A204.1 (cell line): ENCODE data around the gene ZKSCAN3.
"Not testable (repeated sequence)": the region's sequence is repeated elsewhere in the genome, so short reads cannot be mapped to it uniquely, and the experiment has no call there.

ENCODE experiments used
- FAIRE-seq: peaks from 2 replicates; lab custom pipeline; 2012; peaks lifted over from hg19 to GRCh38; lab: Jason Lieb, UNC

ZKSCAN3 gene

DNA sequence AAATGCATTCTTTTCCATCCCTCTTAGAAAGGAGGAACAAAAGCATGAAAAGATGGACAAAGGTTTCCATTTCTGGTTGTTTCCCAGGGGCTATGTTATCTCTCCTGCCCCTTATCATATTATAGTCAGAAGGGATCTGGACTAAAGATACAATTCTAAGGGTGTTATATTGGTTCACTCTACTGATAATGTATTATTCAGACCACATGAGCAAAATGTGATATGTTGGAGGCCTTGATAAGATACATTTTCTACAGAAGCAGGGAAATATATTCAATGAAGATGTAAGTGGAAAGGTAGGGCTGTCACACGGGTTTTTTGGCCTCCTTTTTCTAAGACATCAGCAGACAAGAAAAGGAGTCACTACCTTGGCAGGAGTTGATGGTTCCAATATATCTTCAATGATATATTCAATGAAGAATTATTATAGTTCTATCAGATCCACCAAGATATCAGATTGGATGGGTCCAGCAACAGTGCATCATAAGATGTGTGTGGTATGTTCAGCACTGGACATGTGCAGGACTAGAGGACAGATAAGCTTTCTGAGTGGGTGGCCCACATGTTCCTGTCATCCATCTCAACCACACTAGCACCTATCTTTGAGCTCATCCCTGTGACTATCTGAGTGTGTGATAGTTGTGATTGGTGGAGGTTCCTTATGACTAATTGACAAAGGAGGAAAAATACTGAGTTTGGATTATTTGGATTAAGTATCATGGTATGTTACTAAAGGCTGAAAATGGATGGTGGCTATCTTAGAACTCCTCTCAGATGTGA, 5.7 kb upstream of the ZKSCAN3 start:
- FAIRE-seq = no peak

DNA sequence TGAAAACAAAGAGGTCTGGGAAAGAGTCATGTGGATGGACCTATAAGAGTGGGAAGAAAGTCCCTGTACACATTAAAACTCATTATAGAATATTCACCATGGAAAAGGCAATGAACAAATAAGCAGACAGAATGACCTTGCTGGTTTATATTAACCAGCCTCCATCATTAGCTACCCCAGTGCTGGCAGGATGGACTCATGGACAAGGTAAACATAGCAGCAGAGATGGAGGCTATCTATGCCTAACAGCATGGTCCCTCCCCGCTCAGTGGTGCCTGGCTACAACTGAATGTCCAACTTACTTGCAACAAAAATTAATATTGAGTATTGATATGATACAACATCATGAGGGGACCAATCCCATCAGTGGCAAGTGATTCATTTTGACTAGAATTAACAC, 4.5 kb upstream of the ZKSCAN3 start:
- FAIRE-seq = no peak

DNA sequence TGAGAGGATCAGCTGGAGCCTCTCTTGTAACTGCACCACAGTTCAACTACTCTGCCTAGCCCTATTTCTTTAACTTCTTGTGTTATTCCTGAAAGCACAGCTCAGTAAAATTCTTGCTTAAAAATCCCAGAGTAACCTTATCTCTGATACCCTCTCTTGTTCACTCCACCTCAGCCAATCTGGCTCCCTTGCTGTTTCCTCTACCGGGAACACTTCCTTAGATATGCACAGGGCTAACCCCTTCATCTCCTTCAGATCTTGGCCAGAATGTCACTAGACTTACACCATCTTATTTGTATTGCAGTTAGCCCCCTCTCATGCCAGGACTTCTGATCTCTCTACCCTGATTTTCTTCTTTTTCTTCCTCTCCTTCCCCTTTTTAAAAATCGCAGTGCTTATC, 2.6 kb upstream of the ZKSCAN3 start:
- no peak for FAIRE-seq

DNA sequence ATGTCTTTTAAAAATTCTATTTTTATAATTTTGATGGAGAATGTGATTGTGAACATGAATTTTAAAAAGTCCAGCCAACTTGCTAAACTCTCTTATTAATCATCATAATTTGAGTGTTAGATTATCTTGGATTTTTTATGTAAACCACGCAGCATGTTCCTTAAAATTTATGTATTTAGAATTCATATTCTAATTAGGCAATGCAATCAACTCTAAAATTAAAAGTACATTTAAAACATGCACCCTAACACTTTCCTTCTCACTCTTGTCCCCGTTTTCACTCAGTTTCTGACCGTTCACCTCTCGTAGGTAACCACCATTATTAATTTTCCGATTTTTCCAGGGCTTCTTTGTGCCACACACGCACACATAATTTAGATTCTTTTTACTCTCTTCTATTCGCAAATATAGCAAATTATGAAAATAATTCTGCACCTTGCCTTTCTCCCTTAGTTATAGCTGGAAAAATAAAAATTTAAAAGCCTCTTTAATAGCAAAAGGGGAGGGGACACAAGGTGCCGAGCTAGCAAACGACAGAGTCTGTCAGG, 329 bp upstream of the ZKSCAN3 start:
- no peak for FAIRE-seq

DNA sequence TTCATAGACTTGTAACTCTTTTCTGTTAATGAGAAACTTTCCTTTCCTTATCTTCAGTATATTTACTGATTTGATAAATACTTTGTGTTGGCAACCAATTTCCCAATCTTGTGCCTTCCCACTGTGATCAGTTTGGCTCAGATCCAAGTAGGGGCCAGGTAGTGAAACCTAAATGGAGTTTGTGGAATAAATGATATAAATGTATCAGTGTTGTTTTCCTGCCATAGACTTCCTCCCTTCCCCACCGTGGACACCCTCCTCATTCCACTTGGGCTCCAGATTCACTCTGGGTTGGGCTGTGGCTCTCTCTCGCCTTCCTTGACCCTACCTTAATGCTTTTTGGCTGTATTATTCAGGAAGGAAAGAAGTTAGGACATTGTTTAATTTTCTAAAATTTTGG, 1.3 kb downstream of the ZKSCAN3 start:
- FAIRE-seq = no peak

DNA sequence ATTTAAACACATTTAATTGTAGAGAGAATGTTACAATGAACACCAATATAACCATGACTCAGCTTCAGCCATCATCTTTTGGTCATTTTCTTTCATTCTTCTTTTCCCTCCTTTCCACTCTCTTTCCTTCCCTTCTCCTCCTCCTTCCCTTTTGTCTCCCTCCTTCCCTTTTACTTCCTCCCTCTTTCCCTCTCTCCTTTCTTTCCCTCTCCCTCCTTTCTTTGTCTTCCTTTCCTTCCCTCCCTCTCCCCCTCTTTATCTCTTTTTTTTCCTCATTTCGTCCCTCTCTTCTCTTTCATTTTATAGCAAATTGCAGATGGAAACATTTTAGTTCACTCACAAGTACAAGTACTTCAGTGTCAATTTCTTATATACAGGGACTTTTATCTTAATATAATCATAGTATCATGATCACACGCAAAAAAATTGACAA, 1.8 kb downstream of the ZKSCAN3 start:
- FAIRE-seq = no peak

DNA sequence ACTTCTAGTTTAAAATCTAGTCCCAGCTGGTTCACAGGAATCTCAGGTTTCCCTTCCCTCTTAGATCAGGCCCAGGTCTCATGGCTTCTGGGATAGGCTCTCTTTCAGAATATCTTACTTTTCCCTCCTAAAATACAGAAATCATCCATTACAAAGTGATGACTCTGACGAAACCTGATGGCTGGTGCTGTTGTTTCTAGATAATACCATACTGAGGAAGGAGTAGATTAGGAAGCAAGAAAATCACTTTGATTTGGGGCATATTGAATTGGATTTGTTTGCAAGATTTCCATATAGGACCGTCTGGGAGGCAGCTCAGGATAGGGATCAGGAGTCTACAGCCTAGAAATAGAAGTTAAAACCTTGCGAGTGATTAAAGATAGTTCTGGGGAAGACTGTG, 3.6 kb downstream of the ZKSCAN3 start:
- no peak for FAIRE-seq

DNA sequence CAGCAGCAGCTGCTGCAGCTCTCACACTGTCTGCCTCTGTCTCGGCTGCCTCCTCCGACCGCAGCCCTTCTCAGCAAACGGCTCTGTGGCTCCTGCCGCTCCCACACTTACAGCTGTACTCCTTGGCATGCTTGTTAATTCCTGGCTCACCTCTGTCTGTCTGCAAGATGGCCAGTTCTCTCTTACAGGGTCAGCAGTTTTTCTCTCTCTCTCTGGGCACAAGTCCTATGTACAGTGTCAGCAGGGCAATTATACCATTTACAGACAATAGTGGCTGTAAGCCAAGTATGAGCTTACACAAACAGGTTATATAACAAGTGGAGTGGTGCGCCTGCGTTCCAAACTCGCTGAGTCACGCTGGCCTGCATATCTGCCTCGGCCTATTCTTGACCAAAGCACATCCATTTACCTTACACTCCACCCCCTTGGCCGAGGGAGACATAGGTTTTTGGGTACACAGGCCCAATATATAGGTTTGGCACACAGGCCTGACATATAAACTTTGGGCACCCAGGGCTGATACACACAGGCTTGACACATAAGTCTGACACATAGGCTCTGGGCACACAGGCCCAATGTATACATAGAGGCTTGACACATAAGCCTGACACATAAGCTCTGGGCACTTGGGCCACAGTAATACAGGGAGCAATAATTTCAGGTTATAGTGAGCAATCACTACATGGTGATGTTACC, 4.4 kb downstream of the ZKSCAN3 start:
- no peak for FAIRE-seq

DNA sequence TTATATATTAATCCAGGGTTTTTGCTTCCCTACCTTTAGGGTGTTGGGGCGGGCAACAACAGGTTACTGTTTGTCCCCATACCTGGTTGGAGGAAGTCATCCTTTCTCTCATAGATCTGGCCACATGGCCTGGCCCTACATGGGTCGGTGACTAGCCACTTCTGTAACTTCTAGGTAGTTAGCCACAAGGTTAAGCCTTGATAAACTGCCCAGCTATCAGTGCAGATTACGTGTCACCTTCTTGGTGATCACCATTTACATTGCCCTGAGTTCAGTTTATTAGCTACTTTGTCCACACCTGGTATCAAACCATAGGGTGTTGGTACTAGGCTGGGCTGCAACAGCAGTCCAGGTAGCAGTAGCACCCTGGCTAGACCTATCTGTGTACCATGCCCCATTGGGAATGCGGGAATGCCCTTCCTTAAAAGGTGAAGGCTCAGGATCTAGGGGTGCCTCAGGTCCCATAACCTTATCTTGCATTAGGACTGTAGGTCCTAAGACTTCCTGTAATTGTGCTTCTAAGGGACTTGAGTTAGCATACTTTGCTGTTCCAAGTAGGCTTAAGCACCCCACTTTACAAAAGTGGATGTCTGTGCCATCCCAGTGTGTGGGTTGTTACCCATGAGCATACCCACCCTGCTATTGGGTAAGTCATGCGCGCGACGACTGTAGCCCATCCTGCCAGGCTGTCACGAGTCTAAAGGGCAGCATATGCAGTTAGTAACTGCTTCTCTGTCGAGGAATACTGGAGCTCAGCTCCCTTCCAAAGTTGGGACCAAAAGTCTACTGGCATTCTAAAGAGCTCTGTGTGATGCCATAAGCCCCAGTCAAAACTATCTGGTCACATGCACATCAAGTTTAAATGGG, 5.2 kb downstream of the ZKSCAN3 start:
- no peak for FAIRE-seq

DNA sequence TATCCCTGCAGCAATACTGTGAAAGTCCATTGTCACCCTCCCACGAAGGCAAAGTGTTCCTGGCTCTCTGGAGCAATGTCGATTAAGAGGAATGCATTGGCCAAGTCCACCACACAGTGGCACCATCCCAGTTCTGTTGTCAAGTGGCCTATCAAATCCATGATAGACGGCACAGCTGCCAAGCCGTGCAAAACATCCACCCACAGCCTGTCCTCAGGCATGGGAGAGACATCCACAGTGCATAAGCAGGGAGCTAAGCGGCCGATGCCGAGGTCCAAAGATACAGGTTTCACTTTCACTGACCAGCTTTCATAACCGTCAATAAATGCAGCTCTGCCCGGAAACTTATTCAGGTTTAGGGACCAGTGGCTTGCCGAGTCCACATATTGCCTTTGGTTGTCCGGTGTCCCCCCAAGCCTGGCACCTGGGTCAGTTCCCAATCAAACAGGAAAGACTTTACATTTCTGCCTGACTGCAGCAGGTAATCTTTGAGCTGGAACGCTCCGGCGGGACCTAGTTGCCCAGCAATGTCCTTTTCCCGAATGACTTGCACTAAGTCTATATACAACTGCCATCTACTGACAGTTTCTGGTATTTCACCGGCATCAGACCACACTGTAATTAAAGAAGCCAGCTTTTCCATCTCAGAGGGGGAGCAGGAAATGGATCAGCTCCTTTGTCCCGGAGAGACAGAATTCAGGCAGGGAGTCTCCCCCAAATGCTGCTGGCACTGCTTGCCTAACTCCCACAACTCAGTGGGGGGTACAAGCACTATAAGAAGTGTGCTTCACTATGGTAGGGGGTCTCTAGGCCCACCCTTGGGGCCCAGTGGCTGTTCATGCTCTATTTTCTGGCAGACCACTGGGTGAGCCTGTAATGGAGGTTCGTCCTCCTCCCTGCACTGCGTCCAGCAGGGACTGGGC, 6.3 kb downstream of the ZKSCAN3 start:
- peak; percentile 73 for FAIRE-seq

DNA sequence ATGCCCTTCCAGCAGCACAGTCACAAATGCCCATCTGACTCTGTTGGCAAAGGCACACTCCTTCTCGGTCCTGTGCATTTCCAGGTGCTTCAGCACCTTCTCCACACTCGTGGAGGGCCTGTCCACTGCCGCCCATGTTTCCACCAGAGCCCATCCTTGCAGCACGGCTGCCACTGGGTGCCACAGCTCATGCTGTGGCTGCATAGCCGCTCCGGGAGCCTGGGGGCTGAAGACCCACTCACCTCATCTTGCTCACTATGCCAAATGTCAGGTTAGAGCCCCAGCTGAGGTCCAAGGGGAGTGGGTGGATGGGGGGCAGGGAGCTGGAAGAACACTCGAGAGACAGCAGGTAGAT, 6.9 kb downstream of the ZKSCAN3 start:
- FAIRE-seq = no peak

DNA sequence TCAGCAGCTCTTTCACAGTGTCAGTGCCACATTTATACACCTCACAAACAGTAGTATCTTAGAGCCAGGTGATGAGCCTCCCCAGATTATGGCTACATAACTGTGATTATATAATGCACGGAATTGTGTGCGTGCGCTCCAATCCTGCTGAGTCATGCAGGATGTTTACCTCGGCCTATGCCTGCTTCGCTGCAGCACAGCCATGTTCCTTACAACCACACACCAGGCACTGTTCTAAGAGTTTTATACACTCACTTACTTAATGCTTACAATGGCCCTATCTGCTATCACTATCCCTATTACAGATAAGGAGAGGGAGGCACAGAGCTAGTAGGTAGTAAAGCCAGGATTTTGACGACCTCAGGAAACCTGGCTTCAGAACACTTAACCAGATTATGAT, 7.3 kb downstream of the ZKSCAN3 start:
- no peak for FAIRE-seq

DNA sequence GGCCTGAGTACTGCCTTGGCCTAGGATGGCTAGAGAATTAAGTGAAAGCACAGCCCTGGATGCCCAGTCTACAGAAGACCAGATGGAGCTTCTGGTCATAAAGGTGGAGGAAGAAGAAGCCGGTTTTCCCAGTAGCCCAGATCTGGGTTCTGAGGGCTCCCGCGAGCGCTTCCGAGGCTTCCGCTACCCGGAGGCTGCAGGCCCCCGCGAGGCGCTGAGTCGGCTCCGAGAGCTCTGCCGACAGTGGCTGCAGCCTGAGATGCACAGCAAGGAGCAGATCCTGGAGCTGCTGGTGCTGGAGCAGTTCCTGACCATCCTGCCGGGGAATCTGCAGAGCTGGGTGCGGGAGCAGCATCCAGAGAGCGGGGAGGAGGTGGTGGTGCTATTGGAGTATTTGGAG, 9.8 kb downstream of the ZKSCAN3 start:
- FAIRE-seq = not testable (repeated sequence)

DNA sequence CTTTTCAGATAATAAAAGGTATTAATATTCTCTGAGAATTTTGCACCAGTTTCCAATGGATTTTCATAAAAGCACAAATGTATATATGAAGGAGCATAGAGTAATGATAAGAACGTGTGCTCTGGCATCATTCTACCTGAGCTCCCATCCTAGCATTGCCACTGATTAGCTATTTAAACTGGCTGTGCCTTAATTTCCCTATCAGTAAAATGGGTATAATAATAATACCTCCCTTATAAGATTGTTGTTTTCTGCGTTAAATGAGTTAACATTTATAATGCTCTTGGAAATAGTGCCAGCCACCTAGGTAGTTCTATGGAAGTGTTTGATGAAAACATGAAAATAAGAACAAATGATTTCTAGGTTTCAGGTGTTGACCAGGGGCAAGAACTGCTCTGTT, 11.2 kb downstream of the ZKSCAN3 start:
- FAIRE-seq = no peak

DNA sequence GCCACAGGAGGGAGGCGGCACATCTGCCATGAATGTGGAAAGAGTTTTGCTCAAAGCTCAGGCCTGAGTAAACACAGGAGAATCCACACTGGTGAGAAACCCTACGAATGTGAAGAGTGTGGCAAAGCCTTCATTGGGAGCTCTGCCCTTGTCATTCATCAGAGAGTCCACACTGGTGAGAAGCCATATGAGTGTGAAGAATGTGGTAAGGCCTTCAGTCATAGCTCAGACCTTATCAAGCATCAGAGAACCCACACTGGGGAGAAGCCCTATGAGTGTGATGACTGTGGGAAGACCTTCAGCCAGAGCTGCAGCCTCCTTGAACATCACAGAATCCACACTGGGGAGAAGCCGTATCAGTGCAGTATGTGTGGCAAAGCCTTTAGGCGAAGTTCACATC, 15.8 kb downstream of the ZKSCAN3 start:
- FAIRE-seq = not testable (repeated sequence)

DNA sequence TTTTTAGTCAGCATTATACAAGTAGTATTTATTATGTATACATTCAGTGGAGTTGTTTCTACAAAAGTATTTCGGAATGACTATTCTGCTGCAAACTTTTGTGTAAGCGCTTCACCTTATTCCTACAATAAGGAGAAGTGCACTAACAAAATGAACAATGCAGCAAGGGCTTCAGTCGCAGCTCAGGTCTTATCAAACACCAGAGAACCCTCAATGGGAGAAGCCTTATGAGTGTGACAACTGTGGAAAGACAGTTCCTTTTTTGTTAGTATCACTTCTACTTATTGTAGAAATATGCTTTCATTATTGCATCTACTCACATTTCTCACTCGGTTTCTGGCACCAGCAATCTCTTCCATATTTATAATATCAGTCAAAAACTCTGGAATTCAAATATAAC, 18.8 kb downstream of the ZKSCAN3 start:
- no peak for FAIRE-seq

DNA sequence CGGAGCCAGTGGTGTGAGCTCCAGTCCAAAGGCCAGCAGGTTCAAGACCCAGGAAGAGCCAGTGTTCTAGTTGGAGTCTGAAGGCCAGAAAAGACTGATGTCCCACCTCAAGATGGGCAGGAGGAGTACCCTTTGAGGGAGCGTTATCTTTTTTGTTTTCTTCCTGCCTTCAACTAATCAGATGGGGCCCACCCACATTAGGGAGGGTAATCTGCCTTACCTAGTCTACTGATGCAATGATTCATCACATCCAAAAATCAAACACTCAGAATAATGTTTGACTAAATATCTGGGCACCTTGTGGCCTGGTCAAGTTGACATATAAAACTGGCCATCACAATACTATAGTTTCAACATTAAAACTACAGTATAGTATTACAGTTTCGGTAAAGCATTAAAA, 19.7 kb downstream of the ZKSCAN3 start:
- FAIRE-seq = no peak

DNA sequence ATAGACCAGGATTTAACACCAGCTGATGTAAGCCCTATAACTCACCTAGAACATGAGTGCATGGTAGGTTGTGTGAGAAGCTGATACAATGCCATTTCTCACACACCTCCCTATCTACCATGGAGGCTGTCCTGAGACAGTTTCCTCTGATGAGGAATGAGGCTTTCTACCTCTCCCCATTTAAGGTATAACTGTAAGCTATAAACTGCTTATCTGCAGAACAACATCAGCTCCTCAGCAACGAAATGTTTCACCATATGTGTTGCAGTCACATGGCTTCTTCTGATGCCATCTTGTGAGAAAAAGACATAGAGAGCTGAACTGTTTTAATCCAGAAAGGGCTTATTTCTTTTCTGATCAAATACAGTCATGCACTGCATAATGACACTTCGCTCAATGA, 20.7 kb downstream of the ZKSCAN3 start:
- no peak for FAIRE-seq

DNA sequence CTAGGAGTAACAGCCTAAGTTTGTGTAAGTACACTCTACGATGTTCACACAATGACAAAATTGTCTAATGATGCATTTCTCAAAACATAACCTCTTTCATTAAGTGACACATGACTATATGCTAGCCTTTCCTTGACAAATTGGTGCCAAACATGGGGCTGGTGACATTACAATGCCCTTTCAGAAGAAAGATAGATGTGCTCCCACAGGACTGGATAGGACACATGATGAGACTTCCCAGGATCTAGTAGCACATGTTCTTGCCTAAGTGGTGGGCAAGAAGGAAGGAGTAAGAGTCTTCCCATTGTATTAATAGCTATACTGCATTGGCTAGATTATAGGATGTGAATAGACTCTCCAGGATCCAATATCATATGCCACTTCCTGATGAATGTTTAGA, 21.5 kb downstream of the ZKSCAN3 start:
- no peak for FAIRE-seq

DNA sequence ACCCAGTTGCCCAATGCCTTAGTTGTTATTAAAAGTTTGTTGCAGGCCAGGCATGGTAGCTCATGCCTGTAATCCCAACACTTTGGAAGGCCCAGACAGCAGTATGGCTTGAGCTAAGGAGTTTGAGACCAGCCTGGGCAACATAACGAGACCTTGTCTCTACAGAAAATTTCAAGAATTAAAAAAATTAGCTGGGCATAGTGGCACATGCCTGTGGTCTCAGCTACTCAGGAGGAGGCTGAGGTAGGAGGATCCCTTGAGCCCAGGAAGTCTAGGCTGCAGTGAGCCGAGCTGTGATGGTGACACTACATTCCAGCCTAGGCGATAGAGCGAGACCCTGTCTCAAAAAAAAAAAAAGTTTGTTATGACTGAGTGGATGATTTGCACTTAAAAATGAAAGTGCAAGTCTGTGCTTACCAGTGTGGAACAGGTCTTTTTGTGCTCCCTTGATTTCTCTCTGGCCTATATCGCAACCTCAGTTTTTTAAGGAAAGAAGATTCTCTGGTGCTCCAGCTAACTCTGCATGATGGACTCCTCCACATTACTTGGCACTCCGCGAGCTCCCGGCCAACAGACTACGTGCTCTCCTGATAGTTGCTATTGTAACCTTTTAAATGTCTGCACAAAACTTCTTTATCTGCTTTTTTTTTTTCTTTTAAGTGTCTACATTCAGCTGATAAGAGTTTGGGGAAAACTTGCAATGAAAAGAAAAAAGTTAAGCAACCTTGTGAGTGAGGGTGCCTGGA, 22.1 kb downstream of the ZKSCAN3 start:
- FAIRE-seq = no peak

DNA sequence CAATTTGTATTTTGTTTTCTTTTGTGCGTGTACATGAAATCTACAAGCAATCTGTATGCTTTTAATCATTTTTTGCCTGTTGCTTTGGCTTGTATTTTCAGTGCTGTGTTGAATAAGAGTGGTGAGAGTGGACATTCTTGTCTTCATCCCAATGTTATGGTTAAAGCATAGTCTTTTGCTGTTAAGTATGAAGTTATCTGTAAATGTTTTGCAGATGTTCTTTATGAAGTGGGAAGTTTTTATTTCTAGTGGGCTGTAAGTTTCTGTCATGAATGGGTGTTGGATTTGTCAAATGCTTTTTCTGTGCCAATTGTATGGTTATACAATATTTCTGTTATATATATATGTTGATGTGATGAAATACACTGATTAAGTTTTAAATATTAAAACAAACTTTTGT, 24.2 kb downstream of the ZKSCAN3 start:
- FAIRE-seq = no peak
